Stomach (tissue), 9 donors: ENCODE results near the gene CELSR1. TPM values are rescaled to one million over a fixed set of nuclear protein-coding genes. Genes with fewer than 3 reads are reported as not detected.

Experiments
- DNase-seq, 2 donors: peaks; one replicate each; pipeline versions ENCODE4 v3.0.0 to v3.0.0-alpha.2; 2013 to 2019
- H3K27ac ChIP-seq, 5 donors: fragments of 200-600 bp in 4 of 5; sonication (generic) in 4 of 5; one replicate each; pipeline ENCODE4 v1.5.1; 2013 to 2019; ENCODE audit warnings: mild to moderate bottlenecking in 1 of 5, moderate library complexity in 1 of 5
- H3K27me3 ChIP-seq, 3 donors: fragments of 200-600 bp; sonication (generic); one replicate each; pipeline ENCODE4 v1.5.1; 2017 to 2019; ENCODE audit warnings: mixed run types in 1 of 3
- H3K36me3 ChIP-seq, 4 donors: fragments of 200-600 bp; sonication (generic); 1 replicate in 3 of 4; 2 replicates in 1 of 4; pipeline ENCODE4 v1.5.1; 2016 to 2019
- H3K4me1 ChIP-seq, 4 donors: fragments of 200-600 bp; sonication (generic); one replicate each; pipeline ENCODE4 v1.5.1; 2016 to 2019
- H3K4me3 ChIP-seq, 4 donors: fragments of 200-600 bp; sonication (generic) in 3 of 4; one replicate each; pipeline ENCODE4 v1.5.1; 2016 to 2019; ENCODE audit warnings: mild to moderate bottlenecking in 1 of 4
- H3K9me3 ChIP-seq, 4 donors: fragments of 200-600 bp; sonication (generic); one replicate each; pipeline ENCODE4 v1.5.1; 2016 to 2019
- CTCF ChIP-seq, 7 experiments: fragments of 450-650 bp in 4 of 7; fragments of 200-600 bp in 3 of 7; sonication (generic) in 3 of 7; IDR thresholded peaks; one replicate each; pipeline ENCODE4 v1.5.1; 2016 to 2019; ENCODE audit warnings: antibody characterized with exemption in 7 of 7, control low read depth in 2 of 7, mild to moderate bottlenecking in 1 of 7
- EP300 ChIP-seq: sonication (generic); formaldehyde crosslinking; IDR thresholded peaks from one replicate; pipeline ENCODE4 v1.6.1; 2017; ENCODE audit warnings: antibody characterized with exemption
- POLR2A ChIP-seq, 4 donors: fragments of 450-650 bp; IDR thresholded peaks; one replicate each; pipeline ENCODE4 v1.6.1; 2016; ENCODE audit warnings: antibody characterized with exemption in 4 of 4, control low read depth in 2 of 4, mild to moderate bottlenecking in 1 of 4, moderate library complexity in 1 of 4
- POLR2AphosphoS5 ChIP-seq, 3 donors: sonication (generic); formaldehyde crosslinking; IDR thresholded peaks; one replicate each; pipeline ENCODE4 v1.6.1; 2016; ENCODE audit warnings: antibody characterized with exemption in 3 of 3
- WGBS, 5 donors: extraction: QIAGEN DNeasy Blood & Tissue Kit in 3 of 5; methylation state at CpG; one replicate each; pipeline versions ENCODE4 v1.1.5 to v1.1.7; 2013 to 2018; 5-methylcytosine and 5-hydroxymethylcytosine counted together
- intact Hi-C: fragments of 100-400 bp; cut with DNase I; formaldehyde crosslinking; loops from one replicate; pipeline ENCODE4 v1.15.1; 2023; ENCODE audit warnings: low total_unique reads
- polyA plus RNA-seq, 3 donors: library from polyadenylated mRNA; stranded (reverse); fragments of 200-250 nt; gene quantifications; one replicate each; pipeline ENCODE4 v1.2.3, GENCODE V29; 2013
- total RNA-seq, 5 donors: library from RNA; depleted of rRNA; stranded (reverse); fragments of >200 nt; gene quantifications; one replicate each; pipeline versions ENCODE4 v1.1.0 to v1.2.3, GENCODE V29; 2014 to 2016
- donor health status: healthy with polysubstance abuse.
- donor health status: Bipolar disorder and iron deficiency.
- donor health status: healthy.

Gene CELSR1
- total and polyA plus RNA-seq, 8 donors, result 0.29 to 78.2 (median 13.4) TPM

GRCh38 chr22:46569055-46569847 is 31.8 kb upstream of the CELSR1 start:
- Histone ChIP-seq H3K36me3 (no peaks in the 10 kb centered on the region), H3K4me3 (no peak overlapping the region), H3K27me3 (no peaks in the 10 kb centered on the region), H3K4me1 (peaks cover 7 to 20% (median 17%) of the 10 kb centered on the region in 4 donors), H3K27ac (no peak overlapping the region), H3K9me3 (peaks cover 0 to 15% (median 10%) of the 10 kb centered on the region in 4 donors)
- TF ChIP-seq EP300 (no peak), POLR2A (IDR thresholded peaks at IDR 0.05) (no peak), POLR2AphosphoS5 (IDR thresholded peaks at IDR 0.05) (no peak), CTCF (IDR thresholded peaks at IDR 0.05) (no peak)
- WGBS, 5 donors, result 78 to 91% (median 85%) methylated on average over 21 to 23 of the region's 23 CpGs
- DNase-seq, result peak in 1 of 2 donors; percentile 5
- intact Hi-C loops, result no loop called here

GRCh38 chr22:46568102-46568809 is 30.8 kb upstream of the CELSR1 start:
- peaks cover 0 to 15% (median 10%) of the 10 kb centered on the region in 4 donors for H3K9me3 ChIP-seq
- intact Hi-C loops, result no loop called here
- peak in 1 of 2 donors; percentile 30 for DNase-seq
- no peak overlapping the region for H3K27ac ChIP-seq
- no peaks in the 10 kb centered on the region for H3K36me3 ChIP-seq
- H3K4me3 ChIP-seq, result no peak overlapping the region
- peaks cover 12 to 20% (median 17%) of the 10 kb centered on the region in 4 donors for H3K4me1 ChIP-seq
- WGBS, 5 donors, result 52 to 66% (median 62%) methylated on average over 7 of the region's 7 CpGs
- TF ChIP-seq EP300 (no peak), CTCF (IDR thresholded peaks at IDR 0.05) (no peak), POLR2AphosphoS5 (IDR thresholded peaks at IDR 0.05) (no peak), POLR2A (IDR thresholded peaks at IDR 0.05) (no peak)
- no peaks in the 10 kb centered on the region for H3K27me3 ChIP-seq

- intact Hi-C loops, result no loop called here
- H3K27me3 ChIP-seq, result no peaks in the 10 kb centered on the region
- no peaks in the 10 kb centered on the region for H3K36me3 ChIP-seq
- TF ChIP-seq POLR2A (IDR thresholded peaks at IDR 0.05), result no peak
- no peak for TF ChIP-seq EP300
- no peak for TF ChIP-seq POLR2AphosphoS5 (IDR thresholded peaks at IDR 0.05)
- no peak for TF ChIP-seq CTCF (IDR thresholded peaks at IDR 0.05)
- H3K4me3 ChIP-seq, result no peak overlapping the region
- H3K9me3 ChIP-seq, result peaks cover 0 to 15% (median 10%) of the 10 kb centered on the region in 4 donors
- no peak overlapping the region for H3K27ac ChIP-seq
- DNase-seq, result no peak
- H3K4me1 ChIP-seq, result peaks cover 9 to 18% (median 12%) of the 10 kb centered on the region in 4 donors
- WGBS, 5 donors, result 71 to 100% (median 90%) methylated on average over 1 of the region's 1 CpG
Measured at GRCh38 chr22:46567471-46567870, 30.1 kb upstream of the CELSR1 start.

- Histone ChIP-seq H3K27ac (peak overlapping the region; percentile 49 to 79 (median 66)), H3K27me3 (no peaks in the 10 kb centered on the region), H3K4me1 (peaks cover 9 to 20% (median 12%) of the 10 kb centered on the region in 4 donors), H3K4me3 (no peak overlapping the region), H3K9me3 (no peaks in the 10 kb centered on the region), H3K36me3 (no peaks in the 10 kb centered on the region)
- WGBS, 5 donors, result 65 to 71% (median 70%) methylated on average over 4 to 9 of the region's 9 CpGs
- TF ChIP-seq EP300 (no peak), POLR2AphosphoS5 (IDR thresholded peaks at IDR 0.05) (no peak), CTCF (IDR thresholded peaks at IDR 0.05) (no peak), POLR2A (IDR thresholded peaks at IDR 0.05) (no peak)
- intact Hi-C loops, result no loop called here
- peak in 1 of 2 donors; percentile 55 for DNase-seq
Measured at GRCh38 chr22:46564084-46564714, 26.8 kb upstream of the CELSR1 start.
